H1 (cell line): ENCODE data around the gene CKM. TPM values are rescaled to one million over a fixed set of nuclear protein-coding genes. Genes with fewer than 3 reads are reported as not detected.

Experiments used
- ATF3 ChIP-seq: IDR thresholded peaks from 2 replicates; pipeline ENCODE4 v1.6.1; 2011; ENCODE audit warnings: low read depth, mild to moderate bottlenecking, low read length; ENCODE audit not compliant: insufficient read depth
- CHD7 ChIP-seq: fragments of 300-600 bp; sonication (generic); IDR thresholded peaks from 2 replicates; pipeline ENCODE4 v1.7.1; 2012; ENCODE audit warnings: low read length, moderate library complexity, mild to moderate bottlenecking, inconsistent platforms; ENCODE audit not compliant: insufficient replicate concordance
- EGR1 ChIP-seq: IDR thresholded peaks from 2 replicates; pipeline ENCODE4 v1.6.1; 2011; ENCODE audit warnings: low read depth, low read length, borderline replicate concordance
- EP300 ChIP-seq, 2 experiments: IDR thresholded peaks; 1 replicate in 1 of 2; 2 replicates in 1 of 2; pipeline ENCODE4 v1.6.1; 2011 to 2012; ENCODE audit warnings: low read depth in 2 of 2, low read length in 2 of 2, mild to moderate bottlenecking in 2 of 2, borderline replicate concordance in 1 of 2, inconsistent platforms in 1 of 2, moderate library complexity in 1 of 2
- FOSL1 ChIP-seq: IDR thresholded peaks from 2 replicates; pipeline ENCODE4 v1.6.1; 2011; ENCODE audit warnings: mild to moderate bottlenecking, low read depth, low read length, moderate library complexity; ENCODE audit not compliant: insufficient read depth
- JUN ChIP-seq: IDR thresholded peaks from 2 replicates; pipeline ENCODE4 v1.6.1; 2011; ENCODE audit warnings: low read depth, mild to moderate bottlenecking, improper control_type of control experiment, low read length
- MAFK ChIP-seq: IDR thresholded peaks from 2 replicates; pipeline ENCODE4 v1.6.1; 2012; ENCODE audit warnings: low read depth, mild to moderate bottlenecking, improper control_type of control experiment, low read length
- POLR2A ChIP-seq, 2 experiments: IDR thresholded peaks; 1 replicate in 1 of 2; 2 replicates in 1 of 2; pipeline ENCODE4 v1.6.1; 2011; ENCODE audit warnings: low read depth in 2 of 2, low read length in 2 of 2, mild to moderate bottlenecking in 2 of 2; ENCODE audit errors: control extremely low read depth in 1 of 2
- ZNF274 ChIP-seq: IDR thresholded peaks from 2 replicates; pipeline ENCODE4 v1.7.0; 2012; ENCODE audit warnings: low read length, borderline replicate concordance; ENCODE audit errors: extremely low read depth
- polyA plus RNA-seq, 7 experiments: library from polyadenylated mRNA; depleted of rRNA in 3 of 7; stranded (reverse) in 5 of 7; unstranded in 2 of 7; fragments of >200 nt in 5 of 7; fragments of 200-250 nt in 2 of 7; gene quantifications; 1 replicate in 5 of 7; 2 replicates in 1 of 7; 4 replicates in 1 of 7; pipeline versions ENCODE4 v1.2.1 to v1.2.3, GENCODE V29; 2011 to 2013; ENCODE audit warnings: missing spikeins in 2 of 7, mixed read lengths in 2 of 7
- total RNA-seq: library from RNA; stranded (reverse); fragmentation: NEBNext Ultra II Directional; extraction: Animal tissue kit (Norgen Biotek cat#: 25700); gene quantifications from 2 replicates; pipeline ENCODE4 v1.2.1, GENCODE V29; 2021

The CKM gene
- total and polyA plus RNA-seq, 2 of the 8 experiments (the other 6 are each of a cell fraction or from before 2014, with no cell fraction given) = 0.08 TPM; not detected in 1

GRCh38 chr19:45370410-45371204, 47.9 kb upstream of the CKM start, which contains the start of gene ERCC2 (continued):
- TF ChIP-seq CHD7 = no peak
- no peak for TF ChIP-seq FOSL1
- TF ChIP-seq ZNF274 = no peak
- TF ChIP-seq JUN = no peak
- TF ChIP-seq POLR2A (IDR thresholded peaks at IDR 0.05; ENCODE audit: control extremely low read depth in 1 of 2, low read depth in 2 of 2, low read length in 2 of 2) = no peak; a peak in 2 of 3 replicates
- TF ChIP-seq EP300 (IDR thresholded peaks at IDR 0.05; ENCODE audit: borderline replicate concordance in 1 of 2, low read depth in 2 of 2, low read length in 2 of 2) = no peak
- no peak for TF ChIP-seq ATF3
- no peak for TF ChIP-seq EGR1
- TF ChIP-seq MAFK = no peak
